Lower leg skin (tissue), 3 donors: ENCODE measurements around the gene HSF4.

Experiments
- POLR2A ChIP-seq, 2 donors: fragments of 450-650 bp; IDR thresholded peaks; one replicate each; pipeline ENCODE4 v1.6.1; 2016 to 2017; ENCODE audit warnings: antibody characterized with exemption in 2 of 2, mild to moderate bottlenecking in 1 of 2, moderate library complexity in 1 of 2
- TF ChIP-seq, protein P1 (sequence below), 3 donors: fragments of 450-650 bp; IDR thresholded peaks; one replicate each; pipeline ENCODE4 v1.5.1; 2016; ENCODE audit warnings: antibody characterized with exemption in 3 of 3, mild to moderate bottlenecking in 3 of 3, moderate library complexity in 2 of 3

- TF ChIP-seq, protein P1, sequence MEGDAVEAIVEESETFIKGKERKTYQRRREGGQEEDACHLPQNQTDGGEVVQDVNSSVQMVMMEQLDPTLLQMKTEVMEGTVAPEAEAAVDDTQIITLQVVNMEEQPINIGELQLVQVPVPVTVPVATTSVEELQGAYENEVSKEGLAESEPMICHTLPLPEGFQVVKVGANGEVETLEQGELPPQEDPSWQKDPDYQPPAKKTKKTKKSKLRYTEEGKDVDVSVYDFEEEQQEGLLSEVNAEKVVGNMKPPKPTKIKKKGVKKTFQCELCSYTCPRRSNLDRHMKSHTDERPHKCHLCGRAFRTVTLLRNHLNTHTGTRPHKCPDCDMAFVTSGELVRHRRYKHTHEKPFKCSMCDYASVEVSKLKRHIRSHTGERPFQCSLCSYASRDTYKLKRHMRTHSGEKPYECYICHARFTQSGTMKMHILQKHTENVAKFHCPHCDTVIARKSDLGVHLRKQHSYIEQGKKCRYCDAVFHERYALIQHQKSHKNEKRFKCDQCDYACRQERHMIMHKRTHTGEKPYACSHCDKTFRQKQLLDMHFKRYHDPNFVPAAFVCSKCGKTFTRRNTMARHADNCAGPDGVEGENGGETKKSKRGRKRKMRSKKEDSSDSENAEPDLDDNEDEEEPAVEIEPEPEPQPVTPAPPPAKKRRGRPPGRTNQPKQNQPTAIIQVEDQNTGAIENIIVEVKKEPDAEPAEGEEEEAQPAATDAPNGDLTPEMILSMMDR (IDR thresholded peaks at IDR 0.05) = peak in 1 of 3 donors; percentile 74
- no peak for TF ChIP-seq POLR2A (IDR thresholded peaks at IDR 0.05)
Observed at GRCh38 chr16:67184995-67185650, 20.6 kb downstream of the HSF4 start.
